Fibroblast of villous mesenchyme (primary cell): ENCODE data around the gene TAF5L. TPM values are rescaled to one million over a fixed set of nuclear protein-coding genes. Genes with fewer than 3 reads are reported as not detected.

Source experiments
- DNase-seq: peaks from one replicate; pipeline ENCODE4 v3.0.0-alpha.2; 2010; ENCODE audit warnings: low read depth
- H3K4me3 ChIP-seq: 2 replicates; pipeline ENCODE4 v1.5.1; 2011; ENCODE audit warnings: low read depth, mild to moderate bottlenecking, low read length
- CTCF ChIP-seq: IDR thresholded peaks from 2 replicates; pipeline ENCODE4 v1.5.1; 2012; ENCODE audit warnings: low read depth, mild to moderate bottlenecking, low read length; ENCODE audit not compliant: insufficient read depth
- small RNA-seq: library from RNA; depleted of rRNA; stranded (forward); fragments of <200 nt; gene quantifications from one replicate; pipeline ENCODE3, GENCODE V24; 2012
- total RNA-seq: library from RNA; depleted of rRNA; stranded (reverse); fragments of >200 nt; gene quantifications from 2 replicates; pipeline ENCODE4 v1.2.3, GENCODE V29; 2012

Gene TAF5L
- total RNA-seq, 1 donor: 24.2 TPM

DNA sequence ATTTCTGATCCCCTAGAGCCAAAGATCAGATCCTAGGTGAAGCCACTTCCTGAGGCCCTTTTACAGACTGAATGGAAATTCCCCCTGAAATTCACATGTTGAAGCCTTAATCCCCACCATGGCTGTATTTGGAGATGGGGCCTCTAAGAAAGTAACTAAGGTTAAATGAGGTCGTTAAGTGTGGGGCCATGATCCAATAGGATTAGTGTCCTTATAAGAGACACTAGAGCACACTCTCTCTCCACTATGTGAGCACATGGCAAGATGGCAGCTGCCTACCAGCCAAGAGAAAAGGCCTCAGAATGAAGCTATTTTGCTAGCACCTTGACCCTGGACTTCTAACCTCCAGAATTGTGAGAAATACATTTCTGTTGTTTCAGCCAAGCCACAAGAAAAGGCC is 81.3 kb downstream of the TAF5L start:
- no peak for TF ChIP-seq CTCF
- DNase-seq: no peak
- H3K4me3 ChIP-seq: no peak overlapping the region

Small RNA genes within 50 kb of the gene (small RNA-seq; reads per million reads assigned to genes)
- gene HMGN2P19: not detected
- not detected for gene RNA5SP78

Other genes with a start within 250 kb of the TAF5L start
- not detected in 2 replicates for gene ACTA1, start 192.0 kb downstream of the TAF5L start, total RNA-seq
- gene NUP133, start 117.8 kb downstream of the TAF5L start, total RNA-seq: 34.5 and 39.7 TPM in 2 replicates
- 17.4 and 18.1 TPM in 2 replicates for gene ABCB10, start 67.4 kb downstream of the TAF5L start, total RNA-seq
- 10.3 and 14.7 TPM in 2 replicates for gene URB2, start 125 bp upstream of the TAF5L start, total RNA-seq